ENCODE measurements around the gene NRN1.

DNA sequence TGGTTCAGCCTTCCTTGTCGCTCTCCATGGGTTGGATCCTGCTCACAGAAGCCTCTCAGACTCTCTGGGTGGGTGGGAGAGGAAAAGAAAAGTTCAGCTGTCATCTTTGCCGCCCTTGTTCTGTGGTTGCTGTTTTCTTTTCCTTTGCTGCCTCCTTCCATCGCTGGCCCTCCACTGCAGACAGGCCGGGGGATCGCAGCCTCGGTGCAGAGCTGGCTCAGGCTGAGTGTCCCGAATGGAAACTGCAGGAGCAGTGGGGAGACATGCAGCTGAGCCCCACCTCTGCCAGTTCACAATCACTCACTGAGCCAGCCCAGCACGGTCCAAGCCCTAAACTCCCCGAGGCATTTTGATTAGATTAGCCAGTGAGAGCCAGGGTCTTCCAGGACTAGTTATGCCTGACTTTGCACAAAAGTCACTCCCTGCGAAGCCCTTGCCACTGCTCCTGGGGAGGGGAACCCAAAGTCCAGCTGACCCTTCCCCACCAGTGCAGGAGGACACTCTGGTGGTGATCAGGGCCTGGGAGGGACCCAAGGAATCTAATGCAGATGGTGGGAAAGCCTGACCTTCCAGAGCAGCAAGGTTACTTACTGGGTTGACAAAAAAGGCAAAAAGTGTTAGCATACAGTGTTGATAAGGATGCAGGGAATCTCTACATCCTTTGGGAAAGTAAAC, 14.0 kb downstream of the NRN1 start:
- TF ChIP-seq CTCF (IDR thresholded peaks at IDR 0.05) (no peak), POLR2A (IDR thresholded peaks at IDR 0.05) (no peak)
